ENCODE results near the gene OOEP. TPM values are rescaled to one million over a fixed set of nuclear protein-coding genes. Genes with fewer than 3 reads are reported as not detected.

Gene OOEP
- total RNA-seq, 1 experiment from 2014 or later: not detected

DNA sequence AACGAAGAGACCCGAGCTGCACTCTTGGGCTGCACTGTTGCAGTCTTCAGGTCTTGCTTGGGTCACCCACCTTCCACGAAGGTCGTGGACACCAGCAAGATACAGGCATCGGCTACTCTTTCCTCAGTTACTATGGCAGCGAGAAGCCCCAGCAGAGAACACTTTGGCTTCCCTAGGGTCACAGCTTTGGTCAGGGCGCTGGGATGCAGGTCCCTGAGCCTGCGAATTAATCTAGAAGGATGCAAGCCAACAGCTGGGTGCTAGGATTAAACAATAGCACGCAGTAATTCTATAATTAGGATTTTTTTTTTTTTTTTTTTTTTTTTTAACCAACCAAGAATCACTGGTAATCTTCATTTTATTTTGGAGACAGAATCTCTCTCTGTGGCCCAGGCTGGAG is 5.1 kb downstream of the OOEP start:
- DNase-seq (ENCODE audit: low read depth): no peak

DNA sequence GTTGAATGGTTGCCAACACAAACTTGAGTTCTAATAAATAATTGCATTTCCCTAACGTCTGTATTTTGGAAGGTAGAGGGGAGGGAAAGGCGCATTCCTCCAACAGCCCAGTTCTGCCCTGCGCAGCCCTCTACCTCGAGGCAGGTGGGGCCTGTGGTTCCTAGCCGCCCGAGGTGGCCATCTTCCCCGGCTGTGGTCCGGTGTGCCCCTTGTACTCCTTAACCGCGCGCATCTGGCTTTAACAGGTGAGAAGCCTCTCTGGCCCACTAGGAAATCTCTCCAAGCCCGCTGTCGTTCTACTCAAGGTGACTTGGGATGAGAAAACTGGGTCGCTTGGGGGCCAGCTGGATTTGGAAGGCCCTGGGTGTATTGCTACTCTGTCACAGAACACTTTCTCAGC is 5.6 kb downstream of the OOEP start:
- no peak for DNase-seq (ENCODE audit: low read depth)

DNA sequence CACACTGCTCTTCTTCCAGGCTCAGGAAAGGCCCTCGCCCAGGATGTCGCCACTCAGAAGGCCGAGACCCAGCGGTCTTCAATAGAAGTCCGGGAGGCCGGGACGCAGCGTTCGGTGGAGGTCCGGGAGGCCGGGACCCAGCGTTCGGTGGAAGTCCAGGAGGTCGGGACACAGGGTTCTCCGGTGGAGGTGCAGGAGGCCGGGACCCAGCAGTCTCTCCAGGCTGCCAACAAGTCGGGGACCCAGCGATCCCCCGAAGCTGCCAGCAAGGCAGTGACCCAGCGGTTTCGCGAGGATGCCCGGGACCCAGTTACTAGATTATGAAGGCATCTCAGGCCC is 6.2 kb downstream of the OOEP start:
- DNase-seq (ENCODE audit: low read depth): no peak

DNA sequence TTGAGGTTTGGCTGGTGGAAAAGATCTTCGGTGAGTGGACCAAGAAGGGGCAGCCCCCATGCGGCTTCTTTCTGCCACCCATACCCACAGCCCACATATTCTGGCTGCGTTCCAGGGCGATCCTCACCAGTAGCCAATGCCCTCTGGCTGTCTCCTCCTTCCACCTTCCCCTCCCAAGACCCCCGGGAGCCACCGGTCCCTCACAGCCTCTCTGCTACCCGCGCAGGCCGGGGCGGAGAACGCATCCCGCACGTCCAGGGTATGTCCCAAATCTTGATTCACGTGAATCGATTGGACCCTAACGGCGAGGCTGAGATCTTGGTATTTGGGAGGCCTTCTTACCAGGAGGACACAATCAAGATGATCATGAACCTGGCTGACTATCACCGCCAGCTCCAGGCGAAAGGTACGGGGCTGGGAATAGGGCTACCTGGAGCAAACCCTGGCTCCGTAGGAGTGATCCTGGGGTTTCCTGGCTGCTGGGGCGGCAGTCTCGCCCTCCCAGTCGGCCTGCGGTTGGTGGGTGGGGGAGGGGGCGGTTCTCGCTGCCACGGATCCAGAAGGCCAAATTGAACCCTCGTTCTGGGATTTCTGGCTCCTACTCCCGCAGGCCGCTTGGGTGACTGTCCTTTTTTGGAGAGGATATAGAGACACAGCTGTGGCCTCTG is 6.7 kb downstream of the OOEP start:
- DNase-seq (ENCODE audit: low read depth): no peak

DNA sequence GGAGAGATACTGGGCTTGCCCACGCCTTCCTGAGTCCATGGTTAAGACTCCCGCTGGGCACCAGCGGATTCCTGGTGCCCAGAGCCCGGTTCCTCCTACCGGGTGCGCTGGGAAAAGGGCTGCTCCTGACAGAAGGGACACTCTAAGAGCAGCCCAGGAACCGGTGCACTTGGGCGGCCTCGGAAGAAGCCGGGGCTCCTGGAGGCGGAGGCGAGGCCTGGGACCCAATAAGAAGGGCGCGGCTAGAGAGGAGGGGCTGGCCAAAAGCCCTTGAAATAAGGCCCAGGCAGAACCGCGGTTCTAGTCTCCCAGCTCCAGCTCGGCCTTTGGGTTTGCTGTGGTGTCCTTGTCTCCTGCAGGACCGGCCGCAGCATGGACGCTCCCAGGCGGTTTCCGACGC is 7.3 kb downstream of the OOEP start, which contains the start of gene KHDC3L:
TSS of gene KHDC3L (plus strand) at position 301 of the 400 bp plus-strand sequence. CDS start at position 373, 72 bp downstream.
- DNase-seq (ENCODE audit: low read depth): no peak

DNA sequence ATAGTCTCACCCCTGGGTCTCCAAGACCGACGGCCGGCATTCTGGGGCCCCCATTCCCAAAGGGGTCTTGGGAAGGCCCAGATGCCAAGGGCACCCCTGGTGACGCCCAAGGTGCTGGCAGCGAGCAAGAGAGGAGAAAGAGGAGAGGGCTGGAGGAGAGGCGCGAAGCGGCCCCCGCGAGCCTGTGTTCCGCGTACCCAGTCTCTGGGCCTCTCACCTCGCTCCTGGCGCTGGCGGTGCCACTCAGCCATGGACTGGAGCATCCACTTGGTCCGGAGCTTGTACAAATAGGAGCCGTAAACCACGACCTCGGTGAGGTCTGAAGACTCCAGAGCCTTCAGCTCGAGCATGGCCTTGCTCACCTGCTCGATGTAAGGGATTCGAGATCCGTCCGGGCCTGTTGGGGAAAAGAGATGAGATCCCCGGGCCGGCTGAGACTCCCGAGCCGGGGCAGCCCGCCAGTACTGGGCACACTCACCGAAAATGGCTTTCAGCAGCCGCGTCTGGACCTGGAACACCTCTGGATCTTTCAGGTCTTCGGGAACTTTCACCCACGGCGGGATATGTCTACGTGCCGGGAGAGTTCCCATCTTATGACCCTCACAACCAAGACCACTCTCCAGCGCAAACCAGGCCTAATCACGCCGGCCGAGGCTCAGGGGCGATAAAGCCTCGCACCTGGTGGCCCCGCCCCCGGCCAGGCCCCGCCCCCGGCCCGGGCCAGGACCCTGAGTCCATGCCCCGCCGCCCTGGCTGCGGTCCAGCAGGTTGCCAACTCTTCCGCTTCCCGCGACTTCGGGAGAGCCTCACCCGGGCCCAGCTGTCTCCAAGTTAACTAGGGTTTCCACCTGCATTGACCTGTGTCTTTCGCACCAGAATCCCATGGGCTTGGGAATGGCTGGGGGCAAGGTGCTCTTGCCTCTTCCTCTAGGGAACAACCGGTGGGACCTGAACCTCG is 15.8 kb downstream of the OOEP start, which contains the start of gene DPPA5:
TSS of gene DPPA5 (minus strand) at position 641 of the 958 bp plus-strand sequence. CDS start at position 590, 51 bp downstream.
- DNase-seq (ENCODE audit: low read depth): no peak

DNA sequence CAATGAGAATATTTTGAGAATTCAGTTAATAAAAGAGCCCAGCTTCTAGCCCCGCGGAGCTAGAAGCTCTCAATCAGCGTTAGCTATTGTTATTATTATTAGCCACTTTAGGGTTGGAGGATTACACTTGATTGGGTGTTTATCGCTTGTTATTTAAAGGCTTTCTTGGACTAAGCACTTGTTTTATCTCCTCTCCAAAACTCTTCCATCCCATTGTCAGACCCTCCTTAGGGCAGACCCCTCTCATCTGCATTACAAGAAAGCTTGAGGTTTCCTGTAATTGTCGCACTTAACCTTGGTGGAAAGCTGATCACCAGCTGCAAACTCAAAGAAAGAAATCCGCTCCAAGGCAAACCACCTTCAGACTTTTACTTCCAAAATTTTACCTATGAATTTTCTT is 20.4 kb downstream of the OOEP start:
- DNase-seq (ENCODE audit: low read depth): no peak

DNA sequence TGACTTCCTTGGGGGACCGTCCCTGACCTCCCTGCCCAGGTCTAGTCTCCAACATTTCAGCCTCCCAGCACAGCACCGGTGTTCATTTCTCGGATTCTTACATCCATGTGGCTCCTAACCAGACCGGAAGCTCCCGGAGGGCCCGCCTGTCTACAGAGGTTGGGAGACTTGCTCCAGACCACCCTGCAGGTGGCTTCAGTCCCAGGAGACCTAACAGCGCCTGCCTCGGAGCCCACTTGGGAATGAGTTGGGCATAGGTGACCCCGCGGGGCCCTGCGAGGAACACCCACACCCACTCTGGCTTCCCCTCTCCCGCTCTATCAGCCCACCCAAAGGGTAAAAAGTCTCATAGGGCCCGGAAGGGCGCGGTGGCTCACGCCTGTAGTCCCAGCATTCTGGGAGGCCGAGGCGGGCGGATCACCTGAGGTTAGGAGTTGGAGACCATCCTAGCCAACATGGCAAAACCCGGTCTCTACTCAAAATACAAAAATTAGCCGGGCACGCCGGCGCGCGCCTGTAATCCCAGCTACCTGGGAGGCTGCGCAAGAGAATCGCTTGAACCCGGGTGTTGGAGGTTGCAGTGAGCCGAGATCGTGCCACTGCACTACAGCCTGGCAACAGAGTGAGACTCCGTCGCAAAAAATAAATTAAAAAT is 21.0 kb downstream of the OOEP start:
- no peak for DNase-seq (ENCODE audit: low read depth)

DNA sequence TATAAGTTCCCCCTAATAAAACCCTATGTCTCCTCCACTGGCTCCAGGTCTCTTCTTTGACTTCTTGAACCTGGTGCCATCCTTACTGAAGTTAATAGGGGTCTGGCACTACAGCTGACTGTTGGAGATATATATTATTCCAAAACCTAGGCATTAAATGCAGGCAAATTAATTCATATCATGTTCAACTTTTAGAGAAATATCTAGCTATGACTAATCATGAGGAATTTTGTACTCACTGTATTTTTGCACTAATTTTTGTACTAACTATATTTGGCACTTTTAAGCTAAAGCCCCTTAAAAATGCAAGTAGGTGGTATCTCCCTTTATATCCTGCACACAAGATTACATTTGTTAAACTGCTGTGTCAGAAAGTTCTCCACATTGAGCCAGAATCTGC is 26.5 kb downstream of the OOEP start:
- DNase-seq (ENCODE audit: low read depth): no peak

DNA sequence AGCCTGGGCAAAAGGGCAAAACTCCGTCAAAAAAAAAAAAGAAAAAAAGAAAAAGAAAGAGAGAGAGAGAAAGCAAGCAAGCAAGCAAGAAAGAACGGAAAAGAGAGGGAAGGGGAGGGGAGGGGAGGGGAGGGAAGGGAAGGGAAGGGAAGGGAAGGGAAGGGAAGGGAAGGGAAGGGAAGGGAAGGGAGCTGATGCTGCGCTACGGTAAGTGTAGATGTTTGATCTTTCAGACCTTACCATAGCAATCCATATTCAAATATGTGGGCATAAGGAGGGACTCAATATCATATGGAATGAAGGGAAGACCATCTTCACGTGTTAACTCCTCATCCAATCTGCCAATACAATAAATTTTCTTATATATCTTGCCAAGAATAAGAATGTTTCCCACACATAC is 27.5 kb downstream of the OOEP start:
- no peak for DNase-seq (ENCODE audit: low read depth)

DNA sequence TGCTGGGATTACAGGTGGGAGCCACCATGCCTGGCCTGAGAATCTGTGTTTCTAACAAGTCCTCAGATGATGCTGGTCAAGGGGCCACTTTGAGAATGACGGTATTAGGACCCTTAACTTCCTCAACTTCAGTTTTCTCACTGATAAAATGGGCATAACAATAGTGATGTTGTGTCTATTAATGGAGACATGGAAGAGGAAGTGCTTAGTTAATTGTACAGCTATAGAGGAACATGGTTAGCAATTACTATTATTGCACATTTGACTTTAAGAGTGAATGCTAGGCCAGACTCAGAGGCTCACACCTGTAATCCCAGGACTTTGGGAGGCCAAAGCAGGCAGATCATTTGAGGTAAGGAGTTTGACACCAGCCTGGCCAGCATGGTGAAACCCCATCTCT is 28.4 kb downstream of the OOEP start:
- DNase-seq (ENCODE audit: low read depth): no peak

DNA sequence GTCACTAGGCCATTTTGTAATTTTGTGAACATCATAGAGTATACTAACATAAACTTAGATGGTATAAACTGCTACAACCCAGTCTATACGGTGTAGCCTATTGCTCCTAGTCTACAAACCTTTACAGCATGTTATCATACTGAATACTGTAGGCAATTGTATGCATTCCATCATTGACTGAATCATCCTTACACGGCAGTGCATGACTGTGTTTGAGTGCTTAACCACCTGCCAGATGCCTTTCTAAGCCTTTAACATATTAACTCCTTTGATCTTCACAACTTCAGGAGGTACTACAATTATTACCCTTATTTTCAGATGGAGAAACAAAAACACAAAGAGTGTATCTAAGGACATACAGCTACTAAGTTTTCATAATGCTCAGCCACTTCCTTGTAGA is 29.6 kb downstream of the OOEP start:
- no peak for DNase-seq (ENCODE audit: low read depth)

DNA sequence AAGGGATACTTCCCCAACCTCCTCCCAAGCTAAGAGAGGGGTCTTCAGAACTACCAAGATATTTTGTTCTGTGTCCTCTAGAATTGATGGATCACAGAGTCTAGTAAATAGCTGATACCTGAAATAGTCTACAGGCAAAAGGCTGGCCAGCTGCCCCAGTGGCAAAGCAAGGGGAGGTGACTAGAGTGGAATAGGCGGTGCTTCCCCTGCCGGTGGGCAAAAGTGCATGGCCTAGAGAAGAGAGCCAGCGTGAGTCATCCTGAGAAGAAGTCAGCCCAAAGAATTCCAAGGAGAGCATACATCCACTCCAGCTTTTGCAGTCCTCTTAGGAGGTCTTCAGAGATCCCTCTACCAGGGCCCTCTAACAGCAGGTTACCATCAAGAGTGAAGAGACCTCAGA is 30.4 kb downstream of the OOEP start:
- no peak for DNase-seq (ENCODE audit: low read depth)

DNA sequence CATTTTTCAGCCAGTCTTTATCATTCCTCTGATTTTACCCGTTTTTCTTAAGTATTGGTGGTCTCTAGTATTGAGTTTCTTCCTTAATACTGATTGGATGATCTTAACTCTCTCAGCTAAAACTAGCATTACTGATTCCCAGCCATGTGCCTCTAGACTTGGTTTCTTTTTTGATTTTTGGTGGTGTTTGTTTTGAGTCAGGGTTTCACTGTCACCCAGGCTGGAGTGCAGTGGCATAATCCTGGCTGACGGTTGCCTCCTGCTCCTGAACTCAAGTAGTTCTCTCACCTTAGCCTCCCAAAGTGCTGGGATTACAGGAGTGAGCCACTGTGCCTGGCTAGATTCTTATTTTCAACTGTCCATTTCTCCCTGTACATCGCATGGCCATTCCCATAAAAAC is 40.5 kb downstream of the OOEP start:
- DNase-seq (ENCODE audit: low read depth): no peak

DNA sequence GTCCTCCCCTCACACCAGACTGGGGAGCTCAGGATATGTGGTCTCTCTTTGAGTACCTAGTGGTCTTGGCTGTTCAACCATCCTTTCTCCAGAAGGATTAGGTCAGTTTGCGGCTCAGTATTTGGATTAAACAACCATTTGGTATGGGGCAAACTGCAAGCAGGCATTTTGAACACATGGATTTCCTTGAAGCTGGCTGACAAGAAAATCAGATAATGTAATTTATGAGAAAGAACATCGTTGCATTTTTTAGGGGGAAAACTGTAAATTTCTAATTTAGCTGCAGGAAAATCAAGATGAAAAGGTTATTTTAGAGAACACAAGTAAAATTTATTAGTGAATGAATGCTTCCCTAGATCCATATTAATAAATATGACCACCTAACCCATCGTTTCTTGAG is 40.9 kb downstream of the OOEP start:
- DNase-seq (ENCODE audit: low read depth): no peak

DNA sequence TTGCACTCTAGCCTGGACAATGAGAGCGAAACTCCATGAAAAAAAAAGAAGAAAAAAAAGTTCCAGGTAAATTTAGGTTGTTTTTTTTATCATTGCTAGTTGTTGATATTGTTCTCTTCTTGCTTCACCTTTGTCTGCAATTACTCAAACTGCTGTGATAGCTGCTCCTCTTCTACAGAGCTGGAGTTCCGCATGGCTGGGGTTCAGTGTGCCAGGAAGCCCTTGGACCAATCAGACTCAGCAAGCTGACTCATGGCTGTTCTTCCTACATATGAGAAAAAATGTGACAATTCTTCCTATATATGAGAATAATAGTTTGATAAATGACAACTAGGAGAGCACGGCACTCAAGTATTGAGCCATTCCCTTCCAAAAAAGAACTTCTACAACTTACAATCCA is 44.0 kb downstream of the OOEP start:
- no peak for DNase-seq (ENCODE audit: low read depth)

DNA sequence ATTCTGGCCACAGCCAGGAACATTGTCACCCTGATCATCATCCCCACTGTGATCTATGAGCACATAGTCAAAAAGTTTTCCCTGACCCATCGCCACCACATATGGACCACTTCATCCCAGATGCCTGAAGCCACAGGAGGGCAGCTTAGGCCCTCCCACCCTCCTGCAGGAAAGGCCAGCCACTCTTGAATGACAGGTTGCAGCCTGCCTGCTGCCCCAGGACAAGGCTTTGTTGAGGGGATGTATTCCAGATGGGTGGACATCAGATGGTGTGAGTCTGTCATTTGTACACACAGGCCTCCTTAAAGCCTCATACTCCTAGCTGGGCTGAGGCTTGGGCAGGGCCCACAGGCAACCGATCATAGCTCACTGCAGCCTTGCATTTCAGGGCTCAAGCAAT is 46.4 kb downstream of the OOEP start:
- DNase-seq (ENCODE audit: low read depth): no peak

Other genes with a start within 250 kb of the OOEP start
- gene KHDC1L, start 144.4 kb downstream of the OOEP start, total RNA-seq (2014; rRNA removed; shearing (Covaris generic)): 0.29 TPM in 1 of 2 replicates, not detected in the other
- gene KHDC1, start 106.7 kb downstream of the OOEP start, total RNA-seq (2014; rRNA removed; shearing (Covaris generic)): 0.60 and 2.1 TPM in 2 replicates
- gene DPPA5, start 15.6 kb downstream of the OOEP start, total RNA-seq (2014; rRNA removed; shearing (Covaris generic)): not detected in 2 replicates
- not detected in 2 replicates for gene KHDC3L, start 7.2 kb downstream of the OOEP start, total RNA-seq (2014; rRNA removed; shearing (Covaris generic))
- gene DDX43, start 24.9 kb upstream of the OOEP start, total RNA-seq (2014; rRNA removed; shearing (Covaris generic)): not detected in 2 replicates
- gene CGAS, start 82.4 kb upstream of the OOEP start, total RNA-seq (2014; rRNA removed; shearing (Covaris generic)): 13.8 and 20.5 TPM in 2 replicates
- gene MTO1, start 91.8 kb upstream of the OOEP start, total RNA-seq (2014; rRNA removed; shearing (Covaris generic)): 34.8 and 43.5 TPM in 2 replicates
- 8,626 and 10,453 TPM in 2 replicates for gene EEF1A1, start 151.1 kb upstream of the OOEP start, total RNA-seq (2014; rRNA removed; shearing (Covaris generic))